Measurements from ENCODE around the gene GOLGA8M. TPM values are rescaled to one million over a fixed set of nuclear protein-coding genes. Genes with fewer than 3 reads are reported as not detected.
"Not testable (repeated sequence)": the region's sequence is repeated elsewhere in the genome, so short reads cannot be mapped to it uniquely, and the experiment has no call there.

Gene GOLGA8M
- 0.19 TPM for polyA plus RNA-seq (2012; ENCODE audit: low read depth, missing spikeins)

- not testable (repeated sequence) for DNase-seq (ENCODE audit: insufficient read length, low spot score); FAIRE-seq
Measured at GRCh38 chr15:28712270-28712669, at the start of gene GOLGA8M. Gene GOLGA8M, minus strand, starts transcription at chr15:28712421. Its CDS starts 98 bp downstream, at chr15:28712323.

DNA sequence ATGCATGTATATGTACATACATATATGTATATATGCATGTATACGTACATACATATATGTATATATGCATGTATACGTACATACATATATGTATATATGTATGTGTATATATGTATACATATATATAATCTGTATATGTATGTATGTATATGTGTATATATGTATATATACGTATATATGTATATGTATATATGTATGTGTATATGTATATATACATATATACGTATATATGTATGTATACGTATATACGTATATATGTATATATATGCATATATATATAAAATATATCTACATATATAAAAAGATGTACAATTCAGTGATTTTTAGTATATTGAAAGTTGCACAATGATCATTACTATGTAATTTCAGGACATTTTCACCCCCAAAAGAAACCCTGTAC is 30.7 kb upstream of the GOLGA8M start:
- FAIRE-seq = not testable (repeated sequence)

GRCh38 chr15:28738590-28739292 is 26.5 kb upstream of the GOLGA8M start:
- FAIRE-seq; DNase-seq (ENCODE audit: insufficient read length, low spot score): not testable (repeated sequence)

More for the DNA sequence above, 30.7 kb upstream of the GOLGA8M start:
- DNase-seq (ENCODE audit: insufficient read length, low spot score) = not testable (repeated sequence)

- DNase-seq (ENCODE audit: insufficient read length, low spot score); FAIRE-seq: not testable (repeated sequence)
Measured at GRCh38 chr15:28738200-28738561, 26.0 kb upstream of the GOLGA8M start.

DNA sequence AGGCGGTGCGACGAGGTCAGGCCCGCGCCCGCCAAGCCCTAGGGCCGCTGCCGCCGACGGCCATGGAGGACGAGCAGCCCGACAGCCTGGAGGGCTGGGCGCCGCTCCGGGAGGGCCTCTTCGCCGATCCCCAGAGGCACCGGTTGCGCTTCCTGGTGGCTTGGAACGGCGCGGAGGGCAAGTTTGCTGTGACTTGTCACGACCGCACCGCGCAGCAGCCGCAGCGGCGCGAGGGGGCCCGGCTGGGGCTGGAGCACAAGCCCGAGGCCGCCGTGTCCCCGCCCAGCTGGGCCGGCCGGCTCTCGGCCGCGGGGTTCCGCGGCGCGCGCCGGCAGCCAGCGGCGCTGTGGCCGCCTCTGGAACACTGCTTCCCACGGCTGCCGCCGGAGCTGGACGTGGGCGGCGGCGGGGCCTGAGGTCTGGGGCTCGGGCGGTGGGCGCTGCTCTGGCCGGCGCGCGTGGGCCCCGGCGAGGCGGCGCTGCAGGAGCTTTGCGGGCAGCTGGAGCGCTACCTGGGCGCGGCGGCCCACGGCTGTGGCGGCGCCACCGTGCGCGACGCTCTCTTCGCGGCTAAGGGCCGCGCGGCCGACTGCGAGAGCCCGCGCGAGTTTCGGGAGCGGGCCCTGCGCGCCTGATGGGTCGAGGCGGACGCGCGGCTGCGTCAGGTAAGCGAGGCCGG is 25.4 kb upstream of the GOLGA8M start:
- DNase-seq (ENCODE audit: insufficient read length, low spot score); FAIRE-seq: not testable (repeated sequence)

GRCh38 chr15:28728061-28728460 is 15.8 kb upstream of the GOLGA8M start:
- DNase-seq (ENCODE audit: insufficient read length, low spot score); FAIRE-seq: not testable (repeated sequence)

GRCh38 chr15:28727026-28727425 is 14.8 kb upstream of the GOLGA8M start:
- FAIRE-seq; DNase-seq (ENCODE audit: insufficient read length, low spot score): not testable (repeated sequence)

GRCh38 chr15:28726102-28726501 is 13.9 kb upstream of the GOLGA8M start:
- no peak for TF ChIP-seq TAF1 (IDR thresholded peaks at IDR 0.05; ENCODE audit: low read depth, low read length)
- no peak for TF ChIP-seq PAX5 (IDR thresholded peaks at IDR 0.05; ENCODE audit: insufficient read depth, low read length, severe bottlenecking)
- no peak for TF ChIP-seq SPI1 (IDR thresholded peaks at IDR 0.05; ENCODE audit: low read depth, low read length)
- no peak for TF ChIP-seq POLR2A (IDR thresholded peaks at IDR 0.05; ENCODE audit: low read depth, low read length)
- TF ChIP-seq POU2F2 (IDR thresholded peaks at IDR 0.05; ENCODE audit: low read depth, low read length) = no peak
- no peak for TF ChIP-seq POLR2AphosphoS5 (IDR thresholded peaks at IDR 0.05; ENCODE audit: low read depth, low read length)
- FAIRE-seq = no peak
- DNase-seq (ENCODE audit: insufficient read length, low spot score) = no peak

DNA sequence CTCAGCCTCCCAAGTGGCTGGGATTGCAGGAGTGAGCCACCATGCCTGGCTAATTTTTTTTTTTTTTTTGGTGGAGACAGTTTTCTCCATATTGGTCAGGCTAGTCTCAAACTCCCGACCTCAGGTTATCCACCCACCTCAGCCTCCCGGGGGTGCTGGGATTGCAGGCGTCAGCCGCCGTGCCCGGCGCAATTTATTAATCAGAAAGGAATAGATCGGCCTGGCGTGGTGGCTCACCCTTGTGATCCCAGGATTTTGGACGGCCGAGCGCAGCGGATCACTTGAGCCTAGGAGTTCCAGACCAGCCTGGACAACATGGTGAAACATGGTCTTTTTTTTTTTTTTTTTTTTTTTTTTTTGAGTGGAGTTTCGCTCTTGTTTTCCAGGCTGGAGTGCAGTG is 13.3 kb upstream of the GOLGA8M start:
- no peak for TF ChIP-seq PAX5 (IDR thresholded peaks at IDR 0.05; ENCODE audit: insufficient read depth, low read length, severe bottlenecking)
- DNase-seq (ENCODE audit: insufficient read length, low spot score) (no peak), FAIRE-seq (no peak)

GRCh38 chr15:28723986-28724385 is 11.8 kb upstream of the GOLGA8M start:
- not testable (repeated sequence) for FAIRE-seq; DNase-seq (ENCODE audit: insufficient read length, low spot score)

DNA sequence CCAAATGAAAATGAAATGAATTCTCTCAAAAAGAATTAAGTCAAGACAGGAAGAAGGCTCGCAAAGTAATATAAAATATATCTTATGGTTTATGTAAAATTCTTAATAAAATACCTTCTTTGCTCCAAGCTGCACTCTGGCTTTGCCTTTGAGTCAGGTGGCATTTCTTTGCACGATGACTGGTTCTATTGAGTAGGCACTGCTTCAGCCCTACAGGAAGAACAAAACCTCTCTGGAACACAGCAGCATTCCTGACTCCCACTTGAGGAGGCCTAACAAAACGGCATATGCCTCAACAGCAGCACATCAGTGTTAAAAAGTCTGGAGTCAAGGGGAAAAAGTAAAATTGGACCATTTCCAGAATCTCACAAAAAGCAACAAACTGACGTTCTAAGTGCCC is 7.4 kb upstream of the GOLGA8M start:
- FAIRE-seq; DNase-seq (ENCODE audit: insufficient read length, low spot score): not testable (repeated sequence)

DNA sequence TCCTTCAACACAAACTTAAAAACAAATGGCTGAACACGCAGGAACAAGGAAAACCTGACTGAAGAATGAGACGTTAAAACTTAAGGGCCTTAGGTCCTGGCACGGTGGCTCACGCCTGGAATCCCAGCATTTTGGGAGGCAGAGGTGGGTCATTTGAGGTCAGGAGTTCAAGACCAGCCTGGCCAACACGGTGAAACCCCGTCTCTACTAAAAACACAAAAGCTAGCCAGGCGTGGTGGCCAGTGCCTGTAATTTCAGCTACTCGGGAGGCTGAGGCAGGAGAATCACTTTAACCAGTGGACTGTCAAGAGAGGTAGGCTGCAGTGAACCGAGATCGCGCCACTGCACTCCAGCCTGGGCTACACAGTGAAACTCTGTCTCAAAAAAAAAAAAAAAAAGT is 6.4 kb upstream of the GOLGA8M start:
- DNase-seq (ENCODE audit: insufficient read length, low spot score); FAIRE-seq: not testable (repeated sequence)

DNA sequence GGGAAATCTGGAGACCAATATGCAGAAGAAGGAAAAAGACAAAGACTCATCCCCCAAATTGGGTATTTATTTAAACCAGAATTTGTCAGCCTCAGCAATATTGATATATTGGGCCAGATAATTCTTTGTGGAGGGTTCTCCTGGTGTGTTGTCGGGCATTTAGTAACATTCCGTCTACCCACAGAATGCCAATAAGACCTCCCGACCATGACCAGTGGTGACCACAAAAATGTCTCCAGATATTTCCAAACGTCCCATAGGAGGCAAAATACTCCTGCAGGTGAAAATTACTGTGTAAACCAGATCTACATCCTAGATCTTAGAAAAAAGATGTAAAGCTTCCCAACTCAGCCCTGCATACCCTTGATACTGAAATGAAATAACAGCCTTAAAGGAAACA is 2.0 kb upstream of the GOLGA8M start:
- DNase-seq (ENCODE audit: insufficient read length, low spot score); FAIRE-seq: not testable (repeated sequence)

DNA sequence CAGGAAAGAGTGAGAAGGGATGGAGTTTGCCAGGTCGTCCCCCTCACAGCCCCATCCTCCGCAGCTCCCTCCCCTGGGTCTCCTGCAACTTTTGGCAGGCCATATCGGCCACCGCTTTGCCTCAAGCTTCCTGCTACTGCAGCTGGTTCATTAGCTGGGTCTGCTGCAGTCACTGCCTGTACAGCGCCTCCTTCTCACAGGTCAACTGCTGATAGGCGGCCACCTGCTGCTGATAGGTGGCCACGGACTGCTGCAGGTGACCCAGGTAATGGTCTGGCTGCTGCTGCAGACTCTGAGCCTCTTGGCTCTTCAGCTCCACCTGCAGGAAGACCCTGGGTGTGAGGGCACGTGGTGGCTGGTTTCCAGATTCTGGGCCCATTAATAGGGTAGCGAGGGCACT is 8.3 kb downstream of the GOLGA8M start:
- FAIRE-seq; DNase-seq (ENCODE audit: insufficient read length, low spot score): not testable (repeated sequence)

- not testable (repeated sequence) for FAIRE-seq
Measured at GRCh38 chr15:28702427-28702826, 9.8 kb downstream of the GOLGA8M start.

DNA sequence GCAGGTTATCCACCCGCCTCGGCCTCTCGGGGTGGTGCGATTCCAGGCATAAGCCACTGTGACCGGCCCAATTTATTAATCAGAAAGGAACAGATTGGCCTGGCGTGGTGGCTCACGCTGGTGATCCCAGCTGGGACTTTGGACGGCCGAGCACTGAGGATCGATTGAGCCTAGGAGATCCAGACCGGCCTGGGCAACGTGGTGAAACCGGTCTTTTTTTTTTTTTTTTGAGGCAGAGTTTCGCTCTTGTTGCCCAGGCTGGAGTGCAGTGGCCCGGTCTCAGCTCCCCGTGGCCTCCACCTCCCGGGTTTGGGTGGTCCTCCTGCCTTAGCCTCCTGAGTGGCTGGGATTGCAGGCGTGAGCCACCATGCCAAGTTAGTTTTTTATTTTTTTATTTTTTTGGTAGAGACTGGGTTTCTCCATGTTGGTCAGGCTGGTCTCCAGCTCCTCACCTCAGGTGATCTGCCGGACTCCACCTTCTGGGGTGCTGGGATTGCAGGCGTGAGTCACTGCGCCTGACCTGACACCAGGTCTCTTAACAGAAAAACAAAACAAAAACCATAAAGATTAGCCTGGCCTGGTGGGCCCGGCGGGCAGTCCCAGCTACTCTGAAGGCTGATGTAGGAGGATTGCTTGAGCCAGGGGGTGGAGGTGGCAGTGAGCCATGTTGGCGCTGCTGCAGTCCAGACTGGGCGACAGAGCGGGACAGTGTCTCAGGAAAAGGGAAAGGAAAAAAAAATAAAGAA is 18.0 kb downstream of the GOLGA8M start:
- FAIRE-seq = not testable (repeated sequence)

More at GRCh38 chr15:28702427-28702826, 9.8 kb downstream of the GOLGA8M start:
- not testable (repeated sequence) for DNase-seq (ENCODE audit: insufficient read length, low spot score)

DNA sequence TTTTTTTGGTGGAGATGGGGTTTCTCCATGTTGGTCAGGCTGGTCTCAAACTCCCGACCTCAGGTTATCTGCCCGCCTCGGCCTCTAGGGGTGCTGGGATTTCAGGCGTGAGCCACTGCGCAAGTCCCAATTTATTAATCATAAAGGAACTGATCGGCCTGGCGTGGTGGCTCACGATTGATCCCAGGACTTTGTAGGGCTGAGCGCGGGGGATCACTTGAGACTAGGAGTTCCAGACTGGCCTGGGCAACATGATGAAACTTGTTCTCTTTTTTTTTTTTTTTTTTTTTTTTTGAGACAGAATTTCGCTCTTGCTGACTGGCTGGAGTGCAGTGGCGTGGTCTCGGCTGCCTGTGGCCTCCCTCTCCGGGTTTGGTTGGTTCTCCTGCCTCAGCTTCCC is 19.2 kb downstream of the GOLGA8M start:
- not testable (repeated sequence) for DNase-seq (ENCODE audit: insufficient read length, low spot score)

More for the DNA sequence above, 18.0 kb downstream of the GOLGA8M start:
- DNase-seq (ENCODE audit: insufficient read length, low spot score) = not testable (repeated sequence)

DNA sequence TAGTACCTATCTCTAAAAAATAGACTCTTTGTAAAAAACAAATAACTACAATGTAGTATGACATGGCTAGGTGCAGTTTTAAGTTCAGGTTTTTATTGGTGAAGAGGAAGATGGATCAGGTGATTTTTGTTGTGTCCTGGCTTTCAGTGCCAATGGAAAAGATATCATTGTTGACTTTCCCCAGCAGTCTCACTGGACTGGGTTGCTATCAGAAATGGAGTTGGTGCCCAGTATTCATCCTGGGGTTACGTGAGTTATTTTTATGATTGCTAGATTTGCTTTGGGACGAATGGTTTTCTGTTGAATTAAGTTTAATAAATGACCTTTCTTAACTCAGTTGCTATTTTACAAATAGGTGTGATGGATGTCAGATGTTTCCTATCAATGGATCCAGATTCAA is 38.7 kb downstream of the GOLGA8M start:
- FAIRE-seq; DNase-seq (ENCODE audit: insufficient read length, low spot score): not testable (repeated sequence)

More for the DNA sequence above, 19.2 kb downstream of the GOLGA8M start:
- not testable (repeated sequence) for FAIRE-seq

Data from GM12891 (cell line).